T-helper 17 cell (primary cell): ENCODE results near the gene ABI1. TPM values are rescaled to one million over a fixed set of nuclear protein-coding genes. Genes with fewer than 3 reads are reported as not detected.
"Not testable (repeated sequence)": the region's sequence is repeated elsewhere in the genome, so short reads cannot be mapped to it uniquely, and the experiment has no call there.

Experiments
- ATAC-seq: fragments of 150-1000 bp; cut with Tn5 transposase; 2 replicates; pipeline ENCODE4 v1.10.0; 2021; ENCODE audit warnings: mild to moderate bottlenecking, moderate library complexity
- DNase-seq, 3 donors: peaks; one replicate each; pipeline versions ENCODE4 v3.0.0 to v3.0.0-alpha.2; 2020 to 2021
- H3K9me3 ChIP-seq: one replicate; pipeline ENCODE4 v1.7.0; 2013; ENCODE audit warnings: low read length, mild to moderate bottlenecking; ENCODE audit not compliant: control insufficient read depth, poor library complexity, severe bottlenecking
- H3K27ac Mint-ChIP-seq: one replicate; pipeline ENCODE4 v1.8.0; 2022; ENCODE audit warnings: mild to moderate bottlenecking, moderate library complexity, mixed read lengths
- H3K27me3 Mint-ChIP-seq: one replicate; pipeline ENCODE4 v1.8.0; 2022; ENCODE audit warnings: mixed read lengths
- H3K36me3 Mint-ChIP-seq: one replicate; pipeline ENCODE4 v1.8.0; 2022; ENCODE audit warnings: low read depth, mixed read lengths
- H3K4me1 Mint-ChIP-seq: one replicate; pipeline ENCODE4 v1.8.0; 2022; ENCODE audit warnings: mild to moderate bottlenecking, mixed read lengths
- H3K4me3 Mint-ChIP-seq: one replicate; pipeline ENCODE4 v1.8.0; 2022; ENCODE audit warnings: mild to moderate bottlenecking, moderate library complexity, mixed read lengths
- total RNA-seq, 4 donors: library from RNA in 2 of 4; stranded (reverse) in 2 of 4; gene quantifications; one replicate each; pipeline ENCODE4 v1.2.3 and lab custom pipeline; 2022 to 2026

ABI1 gene
- total RNA-seq, 2 donors from 2014 or later = 75.5 to 99.4 TPM

GRCh38 chr10:26861205-26861998 is 644 bp upstream of the ABI1 start:
- Mint-ChIP-seq H3K4me3 (peak overlapping the region; percentile 99), H3K4me1 (peaks cover 29% of the 10 kb centered on the region), H3K36me3 (peaks cover 5% of the 10 kb centered on the region), H3K27ac (peak overlapping the region; percentile 97), H3K27me3 (peaks cover 12% of the 10 kb centered on the region)
- H3K9me3 ChIP-seq = no peaks in the 10 kb centered on the region
- ATAC-seq (no peak), DNase-seq (no peak)

GRCh38 chr10:26860102-26860442 is 686 bp downstream of the ABI1 start:
- Mint-ChIP-seq H3K36me3 (peaks cover 5% of the 10 kb centered on the region), H3K4me1 (peaks cover 32% of the 10 kb centered on the region), H3K4me3 (peak overlapping the region; percentile 99), H3K27me3 (peaks cover 8% of the 10 kb centered on the region), H3K27ac (peak overlapping the region; percentile 97)
- H3K9me3 ChIP-seq = no peaks in the 10 kb centered on the region
- DNase-seq (peak; percentile 10 to 57 (median 47)), ATAC-seq (peak; percentile 3)

GRCh38 chr10:26859241-26860101 is 1.3 kb downstream of the ABI1 start:
- Mint-ChIP-seq H3K4me1 (peaks cover 35% of the 10 kb centered on the region), H3K27ac (peak overlapping the region; percentile 97), H3K27me3 (peaks cover 8% of the 10 kb centered on the region), H3K4me3 (peak overlapping the region; percentile 99), H3K36me3 (peaks cover 5% of the 10 kb centered on the region)
- no peaks in the 10 kb centered on the region for H3K9me3 ChIP-seq
- no peak for ATAC-seq
- no peak for DNase-seq

- peaks cover 43% of the 10 kb centered on the region for H3K4me1 Mint-ChIP-seq
These were observed 2.1 kb downstream of the ABI1 start for GRCh38 chr10:26858707-26859034.

GRCh38 chr10:26857991-26858706 is 2.6 kb downstream of the ABI1 start:
- ATAC-seq (no peak), DNase-seq (no peak)
- Mint-ChIP-seq H3K27ac (peak overlapping the region; percentile 72), H3K4me3 (peak overlapping the region; percentile 99), H3K27me3 (peaks cover 3% of the 10 kb centered on the region), H3K36me3 (peaks cover 7% of the 10 kb centered on the region), H3K4me1 (peaks cover 42% of the 10 kb centered on the region)
- no peaks in the 10 kb centered on the region for H3K9me3 ChIP-seq

More at GRCh38 chr10:26858707-26859034, 2.1 kb downstream of the ABI1 start:
- Mint-ChIP-seq H3K36me3 (peaks cover 7% of the 10 kb centered on the region), H3K4me3 (peak overlapping the region; percentile 99), H3K27ac (peak overlapping the region; percentile 72), H3K27me3 (peaks cover 8% of the 10 kb centered on the region)
- no peaks in the 10 kb centered on the region for H3K9me3 ChIP-seq
- ATAC-seq (no peak), DNase-seq (no peak)

- Mint-ChIP-seq H3K4me1 (peaks cover 42% of the 10 kb centered on the region), H3K4me3 (peak overlapping the region; percentile 99), H3K27ac (peak overlapping the region; percentile 72)
- ATAC-seq, H3K9me3 ChIP-seq, H3K27me3 Mint-ChIP-seq, DNase-seq, H3K36me3 Mint-ChIP-seq: not testable (repeated sequence)
These were observed 3.2 kb downstream of the ABI1 start for GRCh38 chr10:26857553-26857952.

- H3K27ac Mint-ChIP-seq = peak overlapping the region; percentile 34
- peaks cover 51% of the 10 kb centered on the region for H3K4me1 Mint-ChIP-seq
- no peaks in the 10 kb centered on the region for H3K9me3 ChIP-seq
- ATAC-seq (no peak), DNase-seq (no peak)
- no peaks in the 10 kb centered on the region for H3K27me3 Mint-ChIP-seq
- H3K36me3 Mint-ChIP-seq = peaks cover 5% of the 10 kb centered on the region
- H3K4me3 Mint-ChIP-seq = no peak overlapping the region
These were observed 5.6 kb downstream of the ABI1 start for GRCh38 chr10:26855186-26855585.

- H3K9me3 ChIP-seq = no peaks in the 10 kb centered on the region
- H3K4me1 Mint-ChIP-seq = peaks cover 51% of the 10 kb centered on the region
- DNase-seq (no peak), ATAC-seq (no peak)
- H3K4me3 Mint-ChIP-seq = no peak overlapping the region
- no peak overlapping the region for H3K27ac Mint-ChIP-seq
- peaks cover 3% of the 10 kb centered on the region for H3K36me3 Mint-ChIP-seq
- H3K27me3 Mint-ChIP-seq = no peaks in the 10 kb centered on the region
These were observed 6.2 kb downstream of the ABI1 start for GRCh38 chr10:26854524-26854923.

- ATAC-seq (no peak), DNase-seq (no peak)
- H3K27me3 Mint-ChIP-seq = no peaks in the 10 kb centered on the region
- peak overlapping the region; percentile 79 for H3K27ac Mint-ChIP-seq
- H3K4me1 Mint-ChIP-seq = peaks cover 51% of the 10 kb centered on the region
- H3K36me3 Mint-ChIP-seq = peaks cover 2% of the 10 kb centered on the region
- no peaks in the 10 kb centered on the region for H3K9me3 ChIP-seq
- peak overlapping the region; percentile 33 for H3K4me3 Mint-ChIP-seq
These were observed 16.3 kb downstream of the ABI1 start for GRCh38 chr10:26844396-26844975.

GRCh38 chr10:26843736-26844135 is 17.0 kb downstream of the ABI1 start:
- Mint-ChIP-seq H3K27me3 (no peaks in the 10 kb centered on the region), H3K36me3 (peaks cover 2% of the 10 kb centered on the region), H3K4me3 (peak overlapping the region; percentile 4), H3K4me1 (peaks cover 53% of the 10 kb centered on the region), H3K27ac (peak overlapping the region; percentile 79)
- ATAC-seq (no peak), DNase-seq (no peak)
- no peaks in the 10 kb centered on the region for H3K9me3 ChIP-seq

GRCh38 chr10:26841733-26842317 is 18.9 kb downstream of the ABI1 start:
- no peak overlapping the region for H3K27ac Mint-ChIP-seq
- ATAC-seq = no peak
- peaks cover 64% of the 10 kb centered on the region for H3K4me1 Mint-ChIP-seq
- no peaks in the 10 kb centered on the region for H3K9me3 ChIP-seq
- no peak for DNase-seq
- no peaks in the 10 kb centered on the region for H3K27me3 Mint-ChIP-seq
- peak overlapping the region; percentile 62 for H3K4me3 Mint-ChIP-seq
- H3K36me3 Mint-ChIP-seq = peaks cover 2% of the 10 kb centered on the region

GRCh38 chr10:26840938-26841732 is 19.6 kb downstream of the ABI1 start:
- H3K27ac Mint-ChIP-seq = peak overlapping the region; percentile 71
- no peak for DNase-seq
- H3K36me3 Mint-ChIP-seq = no peaks in the 10 kb centered on the region
- H3K9me3 ChIP-seq = no peaks in the 10 kb centered on the region
- H3K27me3 Mint-ChIP-seq = no peaks in the 10 kb centered on the region
- H3K4me1 Mint-ChIP-seq = peaks cover 65% of the 10 kb centered on the region
- no peak for ATAC-seq
- H3K4me3 Mint-ChIP-seq = peak overlapping the region; percentile 62
